T-helper 1 cell treated with Interleukin-12 subunit alpha and Interleukin-12 subunit beta and Interleukin-4 antibody, amounts not matched to agents 30 μg/mL and 1 μg/mL, for 36 hours (primary cell): Measurements from ENCODE around the gene ZFR2.
A peak's percentile ranks its signal among the peaks of the same experiment; 100 is the strongest.
"Not testable (repeated sequence)": the region's sequence is repeated elsewhere in the genome, so short reads cannot be mapped to it uniquely, and the experiment has no call there.

Source experiments
- H3K27ac Mint-ChIP-seq: one replicate; pipeline ENCODE4 v1.8.0; 2021; ENCODE audit warnings: mild to moderate bottlenecking, mixed read lengths
- H3K27me3 Mint-ChIP-seq: one replicate; pipeline ENCODE4 v1.8.0; 2021; ENCODE audit warnings: low read depth, mixed read lengths
- H3K36me3 Mint-ChIP-seq: one replicate; pipeline ENCODE4 v1.8.0; 2021; ENCODE audit warnings: low read depth, mixed read lengths
- H3K4me1 Mint-ChIP-seq: one replicate; pipeline ENCODE4 v1.8.0; 2021; ENCODE audit warnings: low read depth, mixed read lengths
- H3K4me3 Mint-ChIP-seq: one replicate; pipeline ENCODE4 v1.8.0; 2021; ENCODE audit warnings: mild to moderate bottlenecking, moderate library complexity, mixed read lengths
- H3K9me3 Mint-ChIP-seq: one replicate; pipeline ENCODE4 v1.8.0; 2021; ENCODE audit warnings: mixed read lengths

ZFR2 gene

DNA sequence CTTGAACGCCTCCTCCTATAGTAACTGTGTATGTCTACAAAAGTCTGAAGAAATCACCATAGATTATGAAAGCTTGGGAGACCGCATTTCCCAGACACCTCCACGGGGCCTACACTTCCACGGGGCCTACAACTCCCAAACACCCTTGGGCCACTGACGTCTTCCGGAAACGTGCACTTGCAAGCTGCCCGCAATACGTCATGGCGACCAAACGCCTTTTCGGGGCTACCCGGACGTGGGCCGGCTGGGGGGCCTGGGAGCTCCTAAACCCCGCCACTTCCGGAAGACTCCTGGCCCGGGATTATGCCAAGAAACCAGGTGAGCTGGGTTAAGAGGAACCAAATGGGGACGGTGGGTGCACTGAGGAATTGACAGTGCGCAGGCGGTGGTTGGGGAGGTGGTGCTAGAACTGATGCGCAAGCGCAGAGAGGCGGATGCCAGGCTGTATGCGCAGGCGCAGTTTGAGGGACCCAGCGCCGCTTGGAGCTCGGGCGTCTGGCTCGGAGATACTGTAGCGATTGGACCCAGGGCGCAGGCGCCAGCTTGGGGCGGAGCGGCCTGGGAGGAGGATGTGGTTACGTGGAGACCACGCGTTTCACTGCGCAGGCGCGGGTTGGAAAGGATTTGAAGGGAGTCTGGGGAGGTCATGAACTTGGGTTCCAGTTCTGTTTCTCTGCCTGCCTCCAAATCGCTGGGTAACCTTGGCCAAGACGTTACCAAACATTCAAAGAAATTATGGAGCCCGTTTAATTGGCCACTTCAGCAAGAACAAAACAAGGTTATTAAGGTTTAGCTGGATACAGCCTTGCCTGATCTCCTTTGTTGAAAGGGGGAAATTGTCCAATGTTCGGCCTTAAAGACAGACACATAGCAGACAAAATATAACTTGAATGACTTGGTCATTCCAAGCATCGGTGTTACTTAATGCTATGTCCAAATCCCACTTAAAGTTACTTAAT, 106.1 kb downstream of the ZFR2 start, which contains the start of gene MRPL54:
TSS of gene MRPL54 (plus strand) at position 182 of the 959 bp plus-strand sequence. CDS start at position 201, 19 bp downstream.
- Mint-ChIP-seq H3K27ac (peak within 1 kb of the TSS; percentile 99), H3K4me1 (peaks cover 27% of the 10 kb centered on the region)

GRCh38 chr19:3762130-3762473, 106.7 kb downstream of the ZFR2 start:
- Mint-ChIP-seq H3K9me3 (no peaks in the 10 kb centered on the region), H3K4me3 (peak overlapping the region; percentile 99), H3K4me1 (peaks cover 27% of the 10 kb centered on the region), H3K27me3 (peaks cover 3% of the 10 kb centered on the region), H3K36me3 (peaks cover 14% of the 10 kb centered on the region), H3K27ac (peak overlapping the region; percentile 99)

More for the DNA sequence above, 106.1 kb downstream of the ZFR2 start, which contains the start of gene MRPL54:
- Mint-ChIP-seq H3K27me3 (peaks cover 3% of the 10 kb centered on the region), H3K4me3 (peak within 1 kb of the TSS; percentile 99), H3K36me3 (peaks cover 14% of the 10 kb centered on the region), H3K9me3 (no peaks in the 10 kb centered on the region)

GRCh38 chr19:3761382-3762129, 107.3 kb downstream of the ZFR2 start, which contains the start of gene APBA3:
APBA3 (minus strand) TSS chr19:3761692; CDS start chr19:3760264, 1,428 bp downstream.
- Mint-ChIP-seq H3K27me3 (peaks cover 3% of the 10 kb centered on the region), H3K4me3 (peak within 1 kb of the TSS; percentile 99), H3K9me3 (no peaks in the 10 kb centered on the region), H3K27ac (peak within 1 kb of the TSS; percentile 99), H3K4me1 (peaks cover 27% of the 10 kb centered on the region), H3K36me3 (peaks cover 12% of the 10 kb centered on the region)

DNA sequence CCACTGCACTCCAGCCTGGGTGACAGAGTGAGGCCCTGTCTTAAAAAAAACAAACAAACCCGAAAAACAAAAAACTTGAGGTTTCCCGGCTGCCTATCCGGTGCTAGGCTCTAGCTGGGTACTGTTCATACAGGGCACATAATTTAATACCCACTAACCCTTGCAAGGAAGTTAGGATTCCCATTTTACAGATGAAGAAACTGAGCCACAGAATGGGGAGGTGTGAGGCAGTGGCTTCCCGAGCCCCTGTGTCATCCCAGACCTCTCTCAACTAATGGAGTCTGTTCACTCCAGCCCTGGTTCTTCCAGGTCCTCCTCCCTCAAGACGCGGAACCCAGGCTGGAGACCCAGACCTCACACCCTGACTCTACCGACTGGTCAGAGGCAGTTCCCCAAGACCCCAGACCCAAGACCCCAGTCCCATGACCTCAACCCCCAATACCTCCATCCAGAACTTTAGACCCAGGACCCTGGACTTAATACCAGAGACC, 107.9 kb downstream of the ZFR2 start:
- peak overlapping the region; percentile 99 for H3K4me3 Mint-ChIP-seq
- H3K4me1 Mint-ChIP-seq, result peaks cover 22% of the 10 kb centered on the region
- peaks cover 3% of the 10 kb centered on the region for H3K27me3 Mint-ChIP-seq
- no peaks in the 10 kb centered on the region for H3K9me3 Mint-ChIP-seq
- peaks cover 10% of the 10 kb centered on the region for H3K36me3 Mint-ChIP-seq
- peak overlapping the region; percentile 97 for H3K27ac Mint-ChIP-seq

DNA sequence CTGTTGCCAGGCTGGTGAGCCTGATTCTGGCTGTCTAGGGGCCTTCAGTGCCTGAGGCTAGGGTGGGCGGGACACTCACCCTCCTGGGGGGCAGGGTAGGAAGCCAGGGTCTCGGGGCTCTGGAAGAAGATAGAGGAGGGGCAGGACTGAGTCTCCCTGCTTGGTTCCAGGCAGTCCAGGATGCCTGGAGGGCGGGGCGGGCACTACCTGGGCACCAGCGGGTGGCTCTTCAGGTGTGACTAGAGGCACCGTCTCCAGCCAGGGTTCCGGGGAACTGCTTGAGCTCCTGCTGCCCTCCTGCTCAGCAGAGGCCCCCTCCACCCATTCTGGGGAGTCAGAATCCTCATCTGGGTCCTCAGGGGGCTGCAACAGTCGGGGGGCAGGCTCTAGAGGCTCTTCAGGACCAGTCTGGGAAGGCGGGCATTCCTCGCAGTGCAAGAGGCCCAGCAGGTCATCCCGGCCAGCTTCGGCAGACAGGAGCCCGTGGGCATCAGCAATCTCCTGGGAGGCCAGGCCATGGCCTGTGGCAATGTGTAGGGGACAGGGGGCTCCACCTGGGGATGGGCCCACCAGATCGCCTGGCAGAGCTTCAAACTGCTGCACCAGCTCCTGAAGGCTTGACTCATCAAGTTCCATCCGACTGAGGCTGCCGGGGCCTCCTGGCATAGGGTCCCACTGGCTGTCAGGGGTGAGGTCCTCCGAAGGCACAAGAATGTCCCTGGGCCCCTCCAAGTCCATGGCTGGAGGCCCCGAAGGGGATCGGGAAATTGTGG, 109.2 kb downstream of the ZFR2 start:
- peaks cover 3% of the 10 kb centered on the region for H3K27me3 Mint-ChIP-seq
- H3K27ac Mint-ChIP-seq, result no peak overlapping the region
- peaks cover 17% of the 10 kb centered on the region for H3K36me3 Mint-ChIP-seq
- peaks cover 27% of the 10 kb centered on the region for H3K4me1 Mint-ChIP-seq
- H3K4me3 Mint-ChIP-seq, result peak overlapping the region; percentile 99
- H3K9me3 Mint-ChIP-seq, result no peaks in the 10 kb centered on the region

GRCh38 chr19:3758297-3758696, 110.5 kb downstream of the ZFR2 start:
- H3K36me3 Mint-ChIP-seq, result peaks cover 17% of the 10 kb centered on the region
- not testable (repeated sequence) for H3K9me3 Mint-ChIP-seq

GRCh38 chr19:3757705-3758104, 111.1 kb downstream of the ZFR2 start:
- H3K36me3 Mint-ChIP-seq, result peaks cover 16% of the 10 kb centered on the region
- not testable (repeated sequence) for H3K4me3 Mint-ChIP-seq, H3K27ac Mint-ChIP-seq, H3K9me3 Mint-ChIP-seq, H3K27me3 Mint-ChIP-seq
- peaks cover 21% of the 10 kb centered on the region for H3K4me1 Mint-ChIP-seq

More at GRCh38 chr19:3758297-3758696, 110.5 kb downstream of the ZFR2 start:
- H3K27me3 Mint-ChIP-seq, H3K27ac Mint-ChIP-seq, H3K4me3 Mint-ChIP-seq: not testable (repeated sequence)
- peaks cover 26% of the 10 kb centered on the region for H3K4me1 Mint-ChIP-seq
